Liver (tissue), 9 donors: ENCODE data around the gene IRGQ. TPM values are rescaled to one million over a fixed set of nuclear protein-coding genes. Genes with fewer than 3 reads are reported as not detected.

Source experiments
- DNase-seq: peaks from one replicate; pipeline ENCODE4 v3.0.0-alpha.2; 2017; ENCODE audit warnings: low spot score
- H3K27ac ChIP-seq, 2 donors: one replicate each; pipeline ENCODE4 v1.7.0; 2013; ENCODE audit warnings: inconsistent platforms in 2 of 2, low read length in 2 of 2, control low read depth in 1 of 2, low read depth in 1 of 2, mild to moderate bottlenecking in 1 of 2
- H3K27me3 ChIP-seq, 4 donors: one replicate each; pipeline versions ENCODE4 v1.6.1 to v1.7.0; 2013; ENCODE audit warnings: low read length in 3 of 4, inconsistent platforms in 1 of 4, mild to moderate bottlenecking in 1 of 4, moderate library complexity in 1 of 4; ENCODE audit not compliant: control insufficient read depth in 4 of 4, insufficient read depth in 4 of 4
- H3K36me3 ChIP-seq, 4 donors: one replicate each; pipeline versions ENCODE4 v1.6.1 to v1.7.0; 2013; ENCODE audit warnings: low read length in 3 of 4, mild to moderate bottlenecking in 3 of 4, low read depth in 1 of 4, moderate library complexity in 1 of 4; ENCODE audit not compliant: control insufficient read depth in 4 of 4, insufficient read depth in 3 of 4
- H3K4me1 ChIP-seq, 4 donors: one replicate each; pipeline versions ENCODE4 v1.6.1 to v1.7.0; 2013; ENCODE audit warnings: low read length in 3 of 4, mild to moderate bottlenecking in 3 of 4, moderate library complexity in 1 of 4; ENCODE audit not compliant: control insufficient read depth in 4 of 4, insufficient read depth in 4 of 4
- H3K4me3 ChIP-seq, 3 donors: one replicate each; pipeline versions ENCODE4 v1.6.1 to v1.7.0; 2013; ENCODE audit warnings: low read length in 3 of 3, control low read depth in 1 of 3, low read depth in 1 of 3, mild to moderate bottlenecking in 1 of 3
- H3K9ac ChIP-seq, 2 donors: one replicate each; pipeline ENCODE4 v1.7.0; 2013; ENCODE audit warnings: low read length in 2 of 2, mild to moderate bottlenecking in 2 of 2, moderate library complexity in 2 of 2, control low read depth in 1 of 2, low read depth in 1 of 2
- H3K9me3 ChIP-seq, 4 donors: one replicate each; pipeline versions ENCODE4 v1.6.1 to v1.7.0; 2013; ENCODE audit warnings: low read length in 3 of 4; ENCODE audit not compliant: control insufficient read depth in 4 of 4
- EGR1 ChIP-seq, 2 donors: IDR thresholded peaks; 2 replicates each; pipeline ENCODE4 v1.6.1; 2016 to 2018; ENCODE audit warnings: antibody characterized with exemption in 2 of 2, low read depth in 2 of 2
- FOXA1 ChIP-seq: IDR thresholded peaks from 2 replicates; pipeline ENCODE4 v1.6.1; 2016; ENCODE audit warnings: antibody characterized with exemption
- FOXA2 ChIP-seq: IDR thresholded peaks from 2 replicates; pipeline ENCODE4 v1.6.1; 2016; ENCODE audit warnings: antibody characterized with exemption
- GABPA ChIP-seq, 2 donors: IDR thresholded peaks in 1 of 2; conservative IDR thresholded peaks in 1 of 2; 2 replicates each; pipeline ENCODE4 v1.6.1; 2016; ENCODE audit warnings: antibody characterized with exemption in 2 of 2, mild to moderate bottlenecking in 1 of 2, moderate library complexity in 1 of 2
- HNF4A ChIP-seq, 2 donors: conservative IDR thresholded peaks; 2 replicates each; pipeline ENCODE4 v1.6.1; 2016; ENCODE audit warnings: antibody characterized with exemption in 2 of 2, mild to moderate bottlenecking in 2 of 2
- HNF4G ChIP-seq: IDR thresholded peaks from 2 replicates; pipeline ENCODE4 v1.6.1; 2016; ENCODE audit warnings: antibody characterized with exemption
- JUND ChIP-seq, 2 donors: IDR thresholded peaks; 2 replicates each; pipeline ENCODE4 v1.6.1; 2016; ENCODE audit warnings: antibody characterized with exemption in 2 of 2
- NR2F2 ChIP-seq: IDR thresholded peaks from 2 replicates; pipeline ENCODE4 v1.6.1; 2016; ENCODE audit warnings: antibody characterized with exemption
- RAD21 ChIP-seq, 2 donors: IDR thresholded peaks; 2 replicates each; pipeline ENCODE4 v1.6.1; 2016; ENCODE audit warnings: antibody characterized with exemption in 2 of 2, mild to moderate bottlenecking in 2 of 2
- RXRA ChIP-seq, 2 donors: IDR thresholded peaks; 2 replicates each; pipeline ENCODE4 v1.6.1; 2017 to 2018; ENCODE audit warnings: antibody characterized with exemption in 2 of 2, mild to moderate bottlenecking in 1 of 2
- SP1 ChIP-seq: IDR thresholded peaks from 2 replicates; pipeline ENCODE4 v1.6.1; 2018; ENCODE audit warnings: antibody characterized with exemption, mild to moderate bottlenecking
- TAF1 ChIP-seq: conservative IDR thresholded peaks from 2 replicates; pipeline ENCODE4 v1.6.1; 2016; ENCODE audit warnings: antibody characterized with exemption, mild to moderate bottlenecking
- YY1 ChIP-seq: IDR thresholded peaks from 2 replicates; pipeline ENCODE4 v1.6.1; 2016; ENCODE audit warnings: antibody characterized with exemption, mild to moderate bottlenecking
- WGBS: extraction: QIAGEN DNeasy Blood & Tissue Kit; methylation state at CpG from one replicate; pipeline ENCODE4 v1.1.7; 2013; 5-methylcytosine and 5-hydroxymethylcytosine counted together
- polyA plus RNA-seq, 2 donors: library from polyadenylated mRNA; stranded (reverse) in 1 of 2; unstranded in 1 of 2; fragments of 200-250 nt in 1 of 2; fragments of >200 nt in 1 of 2; fragmentation: Nextera tagmentation in 1 of 2; extraction: Ambion mirVana in 1 of 2; gene quantifications; one replicate each; pipeline versions ENCODE4 v1.2.1 to v1.2.3, GENCODE V29; 2013 to 2015
- total RNA-seq, 2 donors: library from RNA; depleted of rRNA; stranded (reverse); fragments of >200 nt; gene quantifications; one replicate each; pipeline ENCODE4 v1.2.3, GENCODE V29; 2014
- TF ChIP-seq, protein P1 (sequence below): IDR thresholded peaks from 2 replicates; pipeline ENCODE4 v1.6.1; 2016; ENCODE audit warnings: antibody characterized with exemption, mild to moderate bottlenecking
- TF ChIP-seq, protein P2 (sequence below): IDR thresholded peaks from 2 replicates; pipeline ENCODE4 v1.6.1; 2016; ENCODE audit warnings: antibody characterized with exemption
- TF ChIP-seq, protein P3 (sequence below): IDR thresholded peaks from 2 replicates; pipeline ENCODE4 v1.6.1; 2016; ENCODE audit warnings: antibody characterized with exemption
- TF ChIP-seq, protein P4 (sequence below): IDR thresholded peaks from 2 replicates; pipeline ENCODE4 v1.6.1; 2016; ENCODE audit warnings: antibody characterized with exemption
- TF ChIP-seq, protein P5 (sequence below): fragments of 150-350 bp; IDR thresholded peaks from 2 replicates; pipeline ENCODE4 v1.5.1; 2017; ENCODE audit warnings: improper control_type of control experiment, low read depth, low read length; ENCODE audit not compliant: missing input control
- donor health status: healthy.
- donor health status: healthy.
- donor health status: healthy.
- donor health status: healthy.
- donor health status: healthy.

The IRGQ gene
- total and polyA plus RNA-seq, 4 donors, result 2.8 to 15.5 (median 5.2) TPM

DNA sequence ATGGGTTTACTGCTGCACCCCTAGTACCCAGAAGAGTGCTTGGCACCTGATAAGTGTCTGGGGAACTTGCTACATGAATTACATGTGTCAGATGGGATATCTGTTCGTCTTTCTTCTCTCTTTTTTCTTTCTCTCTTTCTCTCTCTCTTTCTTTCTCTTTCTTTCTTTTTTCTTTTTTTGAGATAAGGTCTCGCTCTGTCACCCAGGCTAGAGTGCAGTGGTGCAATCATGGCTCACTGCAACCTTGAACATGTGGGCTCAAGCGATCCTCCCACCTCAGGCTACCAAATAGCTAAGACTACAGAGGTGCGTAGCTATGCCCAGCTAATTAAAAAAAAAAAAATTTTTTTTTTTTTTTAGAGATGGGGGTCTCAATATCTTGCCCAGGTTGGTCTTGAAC, 37.6 kb upstream of the IRGQ start:
- Histone ChIP-seq H3K9me3 (no peaks in the 10 kb centered on the region), H3K9ac (no peak overlapping the region), H3K27ac (no peak overlapping the region), H3K36me3 (no peaks in the 10 kb centered on the region), H3K27me3 (no peaks in the 10 kb centered on the region), H3K4me1 (no peaks in the 10 kb centered on the region), H3K4me3 (no peak overlapping the region)
- DNase-seq, result no peak
- WGBS, result 93% methylated on average over 4 of the region's 4 CpGs
- TF ChIP-seq SP1 (no peak), TAF1 (no peak), EGR1 (IDR thresholded peaks at IDR 0.05; ENCODE audit: low read depth in 2 of 2) (no peak), GABPA (IDR thresholded peaks at IDR 0.05 in 1 of 2, conservative IDR thresholded peaks at IDR 0.05 in 1 of 2) (no peak), HNF4G (no peak), FOXA2 (no peak), NR2F2 (no peak), YY1 (no peak), HNF4A (conservative IDR thresholded peaks at IDR 0.05) (no peak), FOXA1 (no peak), RXRA (IDR thresholded peaks at IDR 0.05) (no peak), JUND (IDR thresholded peaks at IDR 0.05) (no peak), RAD21 (IDR thresholded peaks at IDR 0.05) (no peak)
- TF ChIP-seq, protein P1, sequence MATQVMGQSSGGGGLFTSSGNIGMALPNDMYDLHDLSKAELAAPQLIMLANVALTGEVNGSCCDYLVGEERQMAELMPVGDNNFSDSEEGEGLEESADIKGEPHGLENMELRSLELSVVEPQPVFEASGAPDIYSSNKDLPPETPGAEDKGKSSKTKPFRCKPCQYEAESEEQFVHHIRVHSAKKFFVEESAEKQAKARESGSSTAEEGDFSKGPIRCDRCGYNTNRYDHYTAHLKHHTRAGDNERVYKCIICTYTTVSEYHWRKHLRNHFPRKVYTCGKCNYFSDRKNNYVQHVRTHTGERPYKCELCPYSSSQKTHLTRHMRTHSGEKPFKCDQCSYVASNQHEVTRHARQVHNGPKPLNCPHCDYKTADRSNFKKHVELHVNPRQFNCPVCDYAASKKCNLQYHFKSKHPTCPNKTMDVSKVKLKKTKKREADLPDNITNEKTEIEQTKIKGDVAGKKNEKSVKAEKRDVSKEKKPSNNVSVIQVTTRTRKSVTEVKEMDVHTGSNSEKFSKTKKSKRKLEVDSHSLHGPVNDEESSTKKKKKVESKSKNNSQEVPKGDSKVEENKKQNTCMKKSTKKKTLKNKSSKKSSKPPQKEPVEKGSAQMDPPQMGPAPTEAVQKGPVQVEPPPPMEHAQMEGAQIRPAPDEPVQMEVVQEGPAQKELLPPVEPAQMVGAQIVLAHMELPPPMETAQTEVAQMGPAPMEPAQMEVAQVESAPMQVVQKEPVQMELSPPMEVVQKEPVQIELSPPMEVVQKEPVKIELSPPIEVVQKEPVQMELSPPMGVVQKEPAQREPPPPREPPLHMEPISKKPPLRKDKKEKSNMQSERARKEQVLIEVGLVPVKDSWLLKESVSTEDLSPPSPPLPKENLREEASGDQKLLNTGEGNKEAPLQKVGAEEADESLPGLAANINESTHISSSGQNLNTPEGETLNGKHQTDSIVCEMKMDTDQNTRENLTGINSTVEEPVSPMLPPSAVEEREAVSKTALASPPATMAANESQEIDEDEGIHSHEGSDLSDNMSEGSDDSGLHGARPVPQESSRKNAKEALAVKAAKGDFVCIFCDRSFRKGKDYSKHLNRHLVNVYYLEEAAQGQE, result no peak
- TF ChIP-seq, protein P2, sequence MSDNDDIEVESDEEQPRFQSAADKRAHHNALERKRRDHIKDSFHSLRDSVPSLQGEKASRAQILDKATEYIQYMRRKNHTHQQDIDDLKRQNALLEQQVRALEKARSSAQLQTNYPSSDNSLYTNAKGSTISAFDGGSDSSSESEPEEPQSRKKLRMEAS, result no peak
- TF ChIP-seq, protein P3, sequence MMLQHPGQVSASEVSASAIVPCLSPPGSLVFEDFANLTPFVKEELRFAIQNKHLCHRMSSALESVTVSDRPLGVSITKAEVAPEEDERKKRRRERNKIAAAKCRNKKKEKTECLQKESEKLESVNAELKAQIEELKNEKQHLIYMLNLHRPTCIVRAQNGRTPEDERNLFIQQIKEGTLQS, result no peak
- TF ChIP-seq, protein P4, sequence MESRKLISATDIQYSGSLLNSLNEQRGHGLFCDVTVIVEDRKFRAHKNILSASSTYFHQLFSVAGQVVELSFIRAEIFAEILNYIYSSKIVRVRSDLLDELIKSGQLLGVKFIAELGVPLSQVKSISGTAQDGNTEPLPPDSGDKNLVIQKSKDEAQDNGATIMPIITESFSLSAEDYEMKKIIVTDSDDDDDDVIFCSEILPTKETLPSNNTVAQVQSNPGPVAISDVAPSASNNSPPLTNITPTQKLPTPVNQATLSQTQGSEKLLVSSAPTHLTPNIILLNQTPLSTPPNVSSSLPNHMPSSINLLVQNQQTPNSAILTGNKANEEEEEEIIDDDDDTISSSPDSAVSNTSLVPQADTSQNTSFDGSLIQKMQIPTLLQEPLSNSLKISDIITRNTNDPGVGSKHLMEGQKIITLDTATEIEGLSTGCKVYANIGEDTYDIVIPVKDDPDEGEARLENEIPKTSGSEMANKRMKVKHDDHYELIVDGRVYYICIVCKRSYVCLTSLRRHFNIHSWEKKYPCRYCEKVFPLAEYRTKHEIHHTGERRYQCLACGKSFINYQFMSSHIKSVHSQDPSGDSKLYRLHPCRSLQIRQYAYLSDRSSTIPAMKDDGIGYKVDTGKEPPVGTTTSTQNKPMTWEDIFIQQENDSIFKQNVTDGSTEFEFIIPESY, result no peak
- TF ChIP-seq, protein P5, sequence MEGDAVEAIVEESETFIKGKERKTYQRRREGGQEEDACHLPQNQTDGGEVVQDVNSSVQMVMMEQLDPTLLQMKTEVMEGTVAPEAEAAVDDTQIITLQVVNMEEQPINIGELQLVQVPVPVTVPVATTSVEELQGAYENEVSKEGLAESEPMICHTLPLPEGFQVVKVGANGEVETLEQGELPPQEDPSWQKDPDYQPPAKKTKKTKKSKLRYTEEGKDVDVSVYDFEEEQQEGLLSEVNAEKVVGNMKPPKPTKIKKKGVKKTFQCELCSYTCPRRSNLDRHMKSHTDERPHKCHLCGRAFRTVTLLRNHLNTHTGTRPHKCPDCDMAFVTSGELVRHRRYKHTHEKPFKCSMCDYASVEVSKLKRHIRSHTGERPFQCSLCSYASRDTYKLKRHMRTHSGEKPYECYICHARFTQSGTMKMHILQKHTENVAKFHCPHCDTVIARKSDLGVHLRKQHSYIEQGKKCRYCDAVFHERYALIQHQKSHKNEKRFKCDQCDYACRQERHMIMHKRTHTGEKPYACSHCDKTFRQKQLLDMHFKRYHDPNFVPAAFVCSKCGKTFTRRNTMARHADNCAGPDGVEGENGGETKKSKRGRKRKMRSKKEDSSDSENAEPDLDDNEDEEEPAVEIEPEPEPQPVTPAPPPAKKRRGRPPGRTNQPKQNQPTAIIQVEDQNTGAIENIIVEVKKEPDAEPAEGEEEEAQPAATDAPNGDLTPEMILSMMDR, result no peak
